ENCODE results near the gene SIPA1L3.

GRCh38 chr19:38195237-38195636 lies 288.2 kb downstream of the SIPA1L3 start:
- TF ChIP-seq CTCF (IDR thresholded peaks at IDR 0.05) (no peak), POLR2A (IDR thresholded peaks at IDR 0.05) (no peak)
